HepG2 (cell line): Measurements from ENCODE around the gene WNT16. TPM values are rescaled to one million over a fixed set of nuclear protein-coding genes. Genes with fewer than 3 reads are reported as not detected.

Source experiments
- ATAC-seq: fragments of 200-7000 bp; cut with Tn5 transposase; 3 replicates; pipeline ENCODE4 v1.9.1; 2020; ENCODE audit warnings: mild to moderate bottlenecking, moderate library complexity
- BruUV-seq: library from RNA; stranded (reverse); fragments of 400-500 nt; replicated peaks from 2 replicates; lab custom pipeline; 2021; lab: Mats Ljungman, UMichigan
- CTCF ChIA-PET: fragments of 300-600 bp; formaldehyde crosslinking; extraction: SDS; loops from one replicate; lab custom pipeline; 2021; ENCODE audit warnings: low total read pairs, inconsistent platforms, low intra/inter-chr PET ratio; lab: Yijun Ruan, JAX
- POLR2A ChIA-PET: fragments of 350-600 bp; sonication (Branson Sonifier 250); formaldehyde crosslinking; loops from one replicate; lab custom pipeline; 2020; ENCODE audit warnings: antibody characterized with exemption, inconsistent platforms; lab: Yijun Ruan, JAX
- DNase-seq: peaks from one replicate; pipeline ENCODE4 v3.0.0-alpha.2; 2015; ENCODE audit warnings: low spot score
- FAIRE-seq: peaks from 3 replicates; lab custom pipeline; 2011; peaks lifted over from hg19 to GRCh38; lab: Jason Lieb, UNC
- H2AFZ ChIP-seq: one replicate; pipeline ENCODE4 v1.6.1; 2011; ENCODE audit warnings: low read length, inconsistent platforms
- H3K27ac ChIP-seq: fragments of 300-600 bp; 3 replicates; pipeline ENCODE4 v1.8.0; 2011; ENCODE audit warnings: mixed run types, mild to moderate bottlenecking, mixed read lengths, low read length, inconsistent platforms; ENCODE audit not compliant: insufficient read depth; ENCODE audit errors: extremely low read length
- H3K27me3 ChIP-seq, 2 experiments: fragments of 200-600 bp in 1 of 2; 2 replicates in 1 of 2; 3 replicates in 1 of 2; pipeline versions ENCODE4 v1.6.0 to v1.8.0; 2011; ENCODE audit warnings: low read length in 2 of 2, mild to moderate bottlenecking in 2 of 2, moderate library complexity in 2 of 2, inconsistent platforms in 1 of 2; ENCODE audit not compliant: insufficient read depth in 2 of 2, control insufficient read depth in 1 of 2
- H3K36me3 ChIP-seq, 2 experiments: fragments of 200-600 bp in 1 of 2; replicated peaks in 1 of 2; 2 replicates in 1 of 2; 3 replicates in 1 of 2; pipeline versions ENCODE4 v1.5.1 to v1.8.0; 2011; ENCODE audit warnings: low read length in 2 of 2, inconsistent platforms in 1 of 2; ENCODE audit not compliant: insufficient read depth in 2 of 2, control insufficient read depth in 1 of 2
- H3K4me1 ChIP-seq: 2 replicates; pipeline ENCODE4 v1.5.1; 2012; ENCODE audit warnings: low read length, inconsistent platforms; ENCODE audit not compliant: insufficient read depth
- H3K4me2 ChIP-seq: 2 replicates; pipeline ENCODE4 v1.6.0; 2011; ENCODE audit warnings: low read depth, low read length, inconsistent platforms
- H3K4me3 ChIP-seq, 3 experiments: fragments of 200-600 bp in 1 of 3; sonication (generic), shearing (Covaris generic) in 1 of 3; replicated peaks in 1 of 3; 2 replicates each; pipeline ENCODE4 v1.5.1; 2011 to 2016; ENCODE audit warnings: low read length in 3 of 3, inconsistent platforms in 2 of 3, low read depth in 2 of 3, mild to moderate bottlenecking in 2 of 3, control low read depth in 1 of 3, mixed read lengths in 1 of 3; ENCODE audit not compliant: insufficient read depth in 1 of 3
- H3K79me2 ChIP-seq: one replicate; pipeline ENCODE4 v1.6.1; 2011; ENCODE audit warnings: low read length, inconsistent platforms; ENCODE audit not compliant: insufficient read depth
- H3K9ac ChIP-seq: 2 replicates; pipeline ENCODE4 v1.6.0; 2011; ENCODE audit warnings: mild to moderate bottlenecking, low read depth, low read length, inconsistent platforms; ENCODE audit not compliant: insufficient read depth
- H3K9me3 ChIP-seq: 2 replicates; pipeline ENCODE4 v1.5.1; 2012; ENCODE audit warnings: mild to moderate bottlenecking, low read length
- H4K20me1 ChIP-seq: 2 replicates; pipeline ENCODE4 v1.6.0; 2011; ENCODE audit warnings: inconsistent platforms, mild to moderate bottlenecking, low read length, moderate library complexity; ENCODE audit not compliant: insufficient read depth
- KDM5A ChIP-seq: fragments of 200-600 bp; sonication (generic); IDR thresholded peaks from 2 replicates; pipeline ENCODE4 v1.7.0; 2018; ENCODE audit warnings: antibody characterized with exemption, mild to moderate bottlenecking, low read length, borderline replicate concordance
- RNF2 ChIP-seq: fragments of 450-650 bp; conservative IDR thresholded peaks from 2 replicates; pipeline ENCODE4 v1.6.1; 2016; ENCODE audit warnings: low read depth
- SNRNP70 ChIP-seq: fragments of 200-400 bp; formaldehyde crosslinking; IDR thresholded peaks from 2 replicates; pipeline ENCODE4 v1.6.1; 2017; ENCODE audit warnings: mild to moderate bottlenecking, low read depth, low read length, moderate library complexity
- WGBS: methylation state at CpG from one replicate; pipeline ENCODE4 v1.1.6; 2017; ENCODE audit warnings: low lambda C conversion rate; 5-methylcytosine and 5-hydroxymethylcytosine counted together
- in situ Hi-C: cut with HindIII; loops from 2 replicates; pipeline ENCODE4 v1.10.0; 2017; ENCODE audit warnings: low pct_unique_long_range_greater_than_20kb; ENCODE audit not compliant: extremely low pct_ligation_motif_present
- intact Hi-C: fragments of 100-400 bp; cut with micrococcal nuclease; formaldehyde crosslinking; loops from one replicate; pipeline ENCODE4 v1.10.0; 2022; ENCODE audit not compliant: unreplicated experiment
- polyA plus RNA-seq, 8 experiments: library from polyadenylated mRNA; depleted of rRNA in 3 of 8; stranded (reverse) in 7 of 8; unstranded in 1 of 8; fragments of >200 nt; fragmentation: Illumina TruSeq in 4 of 8; extraction: Trizol in 4 of 8; gene quantifications; 2 replicates each; pipeline versions ENCODE4 v1.2.1 to v1.2.3, GENCODE V29; 2011 to 2016; ENCODE audit warnings: low read depth in 4 of 8, missing spikeins in 1 of 8, mixed read lengths in 1 of 8; ENCODE audit not compliant: insufficient read depth in 1 of 8
- total RNA-seq, 5 experiments: library from RNA; depleted of rRNA; stranded (reverse); fragments of >200 nt; fragmentation: Illumina TruSeq; extraction: Trizol; gene quantifications; 2 replicates each; pipeline ENCODE4 v1.2.3, GENCODE V29; 2016; ENCODE audit warnings: low read depth in 1 of 5
- TF ChIP-seq, protein P1 (sequence below): sonication (generic); formaldehyde crosslinking; IDR thresholded peaks from 2 replicates; pipeline ENCODE4 v1.5.1; 2020; ENCODE audit warnings: missing genetic modification reagents, mild to moderate bottlenecking, borderline replicate concordance
- TF ChIP-seq, protein P2 (sequence below): sonication (generic); formaldehyde crosslinking; IDR thresholded peaks from 2 replicates; pipeline ENCODE4 v1.5.1; 2020; ENCODE audit warnings: mild to moderate bottlenecking, missing genetic modification reagents, moderate library complexity

The WNT16 gene
- total and polyA plus RNA-seq, 2 of the 13 experiments (the other 11 are each of a cell fraction or from before 2014, with no cell fraction given) = not detected

DNA sequence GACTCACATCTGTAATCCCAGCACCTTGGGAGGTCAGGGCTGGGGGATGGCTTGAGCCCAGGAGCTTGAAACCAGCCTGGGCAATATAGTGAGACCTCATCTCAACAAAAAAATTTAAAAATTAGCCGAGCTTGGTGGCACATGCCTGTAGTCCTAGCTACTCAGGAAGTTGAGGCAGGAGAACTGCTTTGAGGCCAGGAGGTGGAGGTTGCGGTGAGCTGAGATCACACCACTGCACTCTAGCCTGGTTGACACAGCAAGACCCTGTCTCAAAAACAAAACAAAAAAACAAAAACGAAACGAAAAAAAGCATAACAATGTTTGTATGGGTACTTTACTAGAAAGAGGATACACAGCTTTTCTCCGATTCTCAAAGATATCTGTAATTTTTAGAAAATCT lies 31.8 kb downstream of the WNT16 start:
- Histone ChIP-seq H3K36me3 (peaks cover 6 to 36% of the 10 kb centered on the region in 2 experiments), H3K79me2 (no peaks in the 10 kb centered on the region), H3K4me2 (no peak overlapping the region), H3K27me3 (no peaks in the 10 kb centered on the region), H3K27ac (no peak overlapping the region), H2AFZ (no peak overlapping the region), H3K4me3 (no peak overlapping the region), H4K20me1 (no peaks in the 10 kb centered on the region), H3K9me3 (no peaks in the 10 kb centered on the region), H3K9ac (no peak overlapping the region), H3K4me1 (no peaks in the 10 kb centered on the region)
- no TSS peak for BruUV-seq
- ATAC-seq (no peak), DNase-seq (no peak), FAIRE-seq (no peak)
- WGBS = 94% methylated on average over 5 of the region's 5 CpGs
- ChIA-PET CTCF (no interaction called here), POLR2A (no interaction called here)
- in situ Hi-C loops (loop anchor here (10.0 kb wide), 1 partner anchor 644 kb away; no protein-coding TSS in a partner anchor), intact Hi-C loops (no loop called here)
- TF ChIP-seq KDM5A (no peak), RNF2 (no peak), SNRNP70 (no peak)
- TF ChIP-seq, protein P1, sequence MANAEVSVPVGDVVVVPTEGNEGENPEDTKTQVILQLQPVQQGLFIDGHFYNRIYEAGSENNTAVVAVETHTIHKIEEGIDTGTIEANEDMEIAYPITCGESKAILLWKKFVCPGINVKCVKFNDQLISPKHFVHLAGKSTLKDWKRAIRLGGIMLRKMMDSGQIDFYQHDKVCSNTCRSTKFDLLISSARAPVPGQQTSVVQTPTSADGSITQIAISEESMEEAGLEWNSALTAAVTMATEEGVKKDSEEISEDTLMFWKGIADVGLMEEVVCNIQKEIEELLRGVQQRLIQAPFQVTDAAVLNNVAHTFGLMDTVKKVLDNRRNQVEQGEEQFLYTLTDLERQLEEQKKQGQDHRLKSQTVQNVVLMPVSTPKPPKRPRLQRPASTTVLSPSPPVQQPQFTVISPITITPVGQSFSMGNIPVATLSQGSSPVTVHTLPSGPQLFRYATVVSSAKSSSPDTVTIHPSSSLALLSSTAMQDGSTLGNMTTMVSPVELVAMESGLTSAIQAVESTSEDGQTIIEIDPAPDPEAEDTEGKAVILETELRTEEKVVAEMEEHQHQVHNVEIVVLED (CRISPR knock-in tag) = no peak
- TF ChIP-seq, protein P2, sequence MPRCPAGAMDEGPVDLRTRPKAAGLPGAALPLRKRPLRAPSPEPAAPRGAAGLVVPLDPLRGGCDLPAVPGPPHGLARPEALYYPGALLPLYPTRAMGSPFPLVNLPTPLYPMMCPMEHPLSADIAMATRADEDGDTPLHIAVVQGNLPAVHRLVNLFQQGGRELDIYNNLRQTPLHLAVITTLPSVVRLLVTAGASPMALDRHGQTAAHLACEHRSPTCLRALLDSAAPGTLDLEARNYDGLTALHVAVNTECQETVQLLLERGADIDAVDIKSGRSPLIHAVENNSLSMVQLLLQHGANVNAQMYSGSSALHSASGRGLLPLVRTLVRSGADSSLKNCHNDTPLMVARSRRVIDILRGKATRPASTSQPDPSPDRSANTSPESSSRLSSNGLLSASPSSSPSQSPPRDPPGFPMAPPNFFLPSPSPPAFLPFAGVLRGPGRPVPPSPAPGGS (CRISPR knock-in tag) = no peak
